ENCODE measurements around the gene PITPNC1.
"Not testable (repeated sequence)": the region's sequence is repeated elsewhere in the genome, so short reads cannot be mapped to it uniquely, and the experiment has no call there.

PITPNC1 gene

DNA sequence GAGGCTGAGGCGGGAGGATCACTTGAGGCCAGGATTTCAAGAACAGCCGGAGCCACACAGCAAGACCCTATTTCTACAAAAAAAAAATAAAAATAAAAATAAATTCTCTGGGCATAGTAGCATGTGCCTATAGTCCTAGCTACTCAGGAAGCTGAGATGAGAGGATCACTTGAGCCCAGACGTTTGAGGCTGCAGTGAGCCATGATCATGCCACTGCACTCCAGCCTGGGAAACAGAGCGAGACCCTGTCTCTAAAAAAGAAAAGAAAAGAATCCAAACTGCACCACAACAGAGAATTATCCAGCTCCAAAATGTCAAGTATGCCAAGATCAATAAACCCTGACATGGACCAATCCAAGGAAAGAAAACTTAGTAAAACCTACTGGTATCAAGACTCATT lies 261.8 kb downstream of the PITPNC1 start:
- no peak for DNase-seq (ENCODE audit: low read depth)
- H3K4me3 ChIP-seq (ENCODE audit: control insufficient read depth, low read depth, low read length), result no peak overlapping the region
- TF ChIP-seq, protein P1, sequence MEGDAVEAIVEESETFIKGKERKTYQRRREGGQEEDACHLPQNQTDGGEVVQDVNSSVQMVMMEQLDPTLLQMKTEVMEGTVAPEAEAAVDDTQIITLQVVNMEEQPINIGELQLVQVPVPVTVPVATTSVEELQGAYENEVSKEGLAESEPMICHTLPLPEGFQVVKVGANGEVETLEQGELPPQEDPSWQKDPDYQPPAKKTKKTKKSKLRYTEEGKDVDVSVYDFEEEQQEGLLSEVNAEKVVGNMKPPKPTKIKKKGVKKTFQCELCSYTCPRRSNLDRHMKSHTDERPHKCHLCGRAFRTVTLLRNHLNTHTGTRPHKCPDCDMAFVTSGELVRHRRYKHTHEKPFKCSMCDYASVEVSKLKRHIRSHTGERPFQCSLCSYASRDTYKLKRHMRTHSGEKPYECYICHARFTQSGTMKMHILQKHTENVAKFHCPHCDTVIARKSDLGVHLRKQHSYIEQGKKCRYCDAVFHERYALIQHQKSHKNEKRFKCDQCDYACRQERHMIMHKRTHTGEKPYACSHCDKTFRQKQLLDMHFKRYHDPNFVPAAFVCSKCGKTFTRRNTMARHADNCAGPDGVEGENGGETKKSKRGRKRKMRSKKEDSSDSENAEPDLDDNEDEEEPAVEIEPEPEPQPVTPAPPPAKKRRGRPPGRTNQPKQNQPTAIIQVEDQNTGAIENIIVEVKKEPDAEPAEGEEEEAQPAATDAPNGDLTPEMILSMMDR (conservative IDR thresholded peaks at IDR 0.05; ENCODE audit: control insufficient read depth, insufficient read depth, low read depth, low read length), result no peak

DNA sequence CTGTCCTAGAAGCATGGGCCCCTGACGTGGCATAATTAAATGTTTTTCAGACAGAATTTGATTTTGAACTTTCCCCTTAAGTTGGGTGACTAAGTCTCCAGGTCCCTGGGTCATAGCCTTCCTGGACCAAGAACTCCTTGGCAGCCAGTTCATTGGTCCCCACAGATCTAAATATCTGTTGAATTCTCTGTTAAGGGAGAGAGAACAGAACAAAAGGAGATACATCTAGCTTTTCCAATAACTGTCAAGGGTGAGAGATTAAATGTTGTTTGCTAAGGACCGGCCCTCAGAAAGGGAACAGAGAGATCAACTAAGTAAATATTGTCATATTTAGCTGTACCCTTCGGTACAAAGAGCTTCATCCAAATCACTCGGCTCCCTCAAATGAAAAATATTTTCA lies 262.5 kb downstream of the PITPNC1 start:
- H3K4me3 ChIP-seq (ENCODE audit: control insufficient read depth, low read depth, low read length), result no peak overlapping the region
- TF ChIP-seq, protein P1 (conservative IDR thresholded peaks at IDR 0.05; ENCODE audit: control insufficient read depth, insufficient read depth, low read depth, low read length), result no peak
- DNase-seq (ENCODE audit: low read depth), result peak; percentile 22

DNA sequence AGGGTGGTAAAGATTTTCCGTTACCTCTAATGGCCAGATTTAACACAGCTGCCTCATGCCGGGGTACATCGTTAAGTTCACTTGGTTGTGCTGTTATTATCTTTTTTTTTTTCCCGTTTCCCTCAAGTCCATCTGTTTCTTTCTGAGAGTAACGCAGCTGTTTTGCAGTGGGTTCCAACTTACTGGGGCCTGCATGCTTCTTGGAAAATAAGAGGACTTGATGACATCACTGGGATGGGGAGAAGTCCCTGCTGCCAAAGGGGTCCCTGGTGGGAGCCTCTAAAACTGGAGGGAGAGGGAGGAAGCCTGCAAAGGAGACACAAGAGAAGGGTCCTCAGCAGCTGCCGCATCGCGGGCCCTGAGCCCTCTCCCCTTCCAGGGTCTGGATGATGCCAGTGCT lies 262.9 kb downstream of the PITPNC1 start:
- TF ChIP-seq, protein P1 (conservative IDR thresholded peaks at IDR 0.05; ENCODE audit: control insufficient read depth, insufficient read depth, low read depth, low read length), result no peak
- DNase-seq (ENCODE audit: low read depth), result no peak
- H3K4me3 ChIP-seq (ENCODE audit: control insufficient read depth, low read depth, low read length), result no peak overlapping the region

DNA sequence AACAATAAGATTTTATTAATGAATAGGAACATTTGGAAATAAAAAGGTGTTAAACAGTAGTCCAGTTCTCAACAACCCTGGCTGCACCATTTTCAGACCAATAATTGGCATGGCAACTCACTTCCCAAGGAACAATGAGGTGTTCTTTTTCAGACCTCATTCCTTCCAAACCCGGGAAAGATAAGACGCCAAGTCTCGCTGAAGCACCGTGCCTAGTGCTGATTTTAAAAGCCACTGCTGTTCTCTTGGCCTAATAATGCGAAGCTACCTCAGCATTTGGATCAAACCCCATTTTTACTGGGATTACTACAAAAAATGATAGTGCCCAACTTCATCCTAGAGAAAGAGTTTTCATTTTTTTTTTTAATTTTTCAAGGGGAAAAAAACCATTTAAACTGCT lies 265.4 kb downstream of the PITPNC1 start:
- H3K4me3 ChIP-seq (ENCODE audit: control insufficient read depth, low read depth, low read length), result no peak overlapping the region
- TF ChIP-seq, protein P1 (conservative IDR thresholded peaks at IDR 0.05; ENCODE audit: control insufficient read depth, insufficient read depth, low read depth, low read length), result no peak
- DNase-seq (ENCODE audit: low read depth), result no peak

DNA sequence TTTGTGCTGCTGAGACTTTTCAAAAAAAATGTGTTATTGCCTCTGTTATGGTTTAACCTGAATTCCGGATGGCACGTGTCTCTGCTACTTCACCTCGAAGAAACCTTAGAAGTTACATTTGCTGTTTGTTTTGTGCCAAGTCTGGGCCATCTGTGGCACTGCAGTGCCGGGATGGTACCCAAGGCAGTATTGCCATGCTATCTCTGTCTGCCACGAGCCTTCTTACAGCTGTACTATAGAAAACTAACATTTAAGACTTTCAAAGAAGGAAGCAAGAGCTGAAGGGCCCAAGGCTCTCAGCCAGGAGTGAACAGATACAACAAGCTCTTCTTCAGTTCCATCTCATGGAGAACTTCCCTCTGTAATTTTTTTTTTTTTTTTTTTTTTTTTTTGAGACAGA lies 267.0 kb downstream of the PITPNC1 start:
- TF ChIP-seq, protein P1 (conservative IDR thresholded peaks at IDR 0.05; ENCODE audit: control insufficient read depth, insufficient read depth, low read depth, low read length), result no peak
- no peak for DNase-seq (ENCODE audit: low read depth)
- no peak overlapping the region for H3K4me3 ChIP-seq (ENCODE audit: control insufficient read depth, low read depth, low read length)

DNA sequence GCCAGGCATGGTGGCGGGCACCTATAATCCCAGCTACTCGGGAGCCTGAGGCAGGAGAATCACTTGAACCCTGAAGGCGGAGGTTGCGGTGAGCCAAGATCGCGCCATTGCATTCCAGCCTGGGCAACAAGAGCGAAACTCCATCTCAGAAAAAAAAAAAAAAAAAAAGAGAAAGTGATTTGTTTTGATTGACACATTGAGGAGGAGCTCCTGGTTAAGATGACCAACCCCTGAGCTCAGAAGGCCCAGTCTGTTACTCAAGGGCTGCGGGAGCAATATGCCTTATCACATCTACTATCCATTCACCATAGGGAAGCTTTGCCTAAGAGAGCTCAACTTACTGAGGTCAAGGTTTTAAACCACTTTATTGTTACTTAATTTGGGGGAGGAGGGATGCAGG lies 268.1 kb downstream of the PITPNC1 start:
- not testable (repeated sequence) for H3K4me3 ChIP-seq (ENCODE audit: control insufficient read depth, low read depth, low read length); DNase-seq (ENCODE audit: low read depth)

DNA sequence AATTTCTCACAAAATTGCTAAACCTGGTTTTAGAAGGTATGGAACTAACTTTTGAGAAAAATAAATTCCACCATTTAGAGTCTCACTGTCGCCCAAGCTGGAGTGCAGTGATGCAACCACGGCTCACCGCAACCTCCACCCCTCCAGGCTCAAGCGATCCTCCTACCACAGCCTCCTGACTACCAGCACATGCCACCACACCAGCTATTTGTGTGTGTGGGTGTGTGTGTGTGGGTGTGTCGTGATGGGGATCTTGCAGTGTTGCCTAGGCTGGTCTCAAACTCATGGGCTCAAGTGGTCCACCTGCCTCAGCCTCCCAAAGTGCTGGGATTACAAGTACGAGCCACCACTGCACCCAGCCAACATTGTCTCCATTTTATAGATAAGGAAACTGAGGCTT lies 269.4 kb downstream of the PITPNC1 start:
- DNase-seq (ENCODE audit: low read depth), result no peak
- H3K4me3 ChIP-seq (ENCODE audit: control insufficient read depth, low read depth, low read length), result no peak overlapping the region
- TF ChIP-seq, protein P1 (conservative IDR thresholded peaks at IDR 0.05; ENCODE audit: control insufficient read depth, insufficient read depth, low read depth, low read length), result no peak

Measured in fibroblast of mammary gland (primary cell).